GM04504 (cell line): ENCODE data around the gene GABBR2.
A peak's percentile ranks its signal among the peaks of the same experiment; 100 is the strongest.

ENCODE experiments used
- DNase-seq: peaks from one replicate; pipeline ENCODE4 v3.0.0-alpha.2; 2012; ENCODE audit warnings: low read depth

Gene GABBR2

DNA sequence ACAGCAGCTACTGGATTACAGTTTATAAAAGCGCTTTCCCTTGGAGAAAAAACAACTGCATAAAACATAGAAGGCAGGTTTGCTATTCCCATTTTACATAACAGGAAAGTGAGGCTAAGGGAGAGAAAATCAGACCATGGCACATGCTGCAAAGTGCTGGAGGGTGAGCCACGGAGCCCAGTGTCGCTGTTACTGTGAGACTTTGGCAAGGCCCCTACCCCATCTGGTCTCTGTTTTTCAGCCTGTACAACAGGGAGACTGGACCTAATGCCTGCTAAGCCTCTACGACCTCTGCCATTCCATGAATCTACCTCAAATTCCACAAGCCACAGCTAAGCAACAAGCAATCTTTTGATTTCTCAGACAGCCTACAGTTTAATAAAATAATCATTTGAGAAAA, 139.2 kb downstream of the GABBR2 start:
- DNase-seq, result no peak

DNA sequence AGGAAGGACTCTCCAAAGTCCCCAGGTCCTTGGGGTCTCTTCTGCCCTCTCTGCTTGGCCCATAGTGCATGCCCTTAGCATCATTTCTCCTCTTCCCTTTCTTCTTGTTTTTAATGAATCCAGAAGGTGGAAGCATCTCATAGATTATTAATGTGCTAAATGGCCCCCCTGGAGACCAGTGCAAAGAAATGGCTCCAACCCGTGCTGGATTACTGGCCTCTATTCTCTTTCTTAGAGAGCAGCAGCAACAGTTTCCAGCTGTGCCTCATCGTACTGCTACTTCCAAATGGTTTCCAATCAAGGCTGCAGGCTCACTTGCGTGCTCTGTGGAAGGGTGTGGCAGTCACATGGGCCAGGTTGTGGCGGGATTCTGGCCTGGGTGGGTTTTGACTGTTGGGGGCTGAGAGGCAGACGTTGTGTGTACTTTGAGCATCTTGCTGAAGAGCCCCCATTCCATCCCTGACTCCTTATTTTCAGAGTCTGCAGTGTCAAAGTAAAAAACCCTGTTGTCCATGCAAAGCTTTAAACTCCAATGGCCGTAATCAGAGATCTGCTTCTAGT, 139.7 kb downstream of the GABBR2 start:
- DNase-seq, result no peak

GRCh38 chr9:98568234-98568908, 140.4 kb downstream of the GABBR2 start:
- DNase-seq, result no peak

- DNase-seq, result no peak
Measured at GRCh38 chr9:98567540-98568233, 141.0 kb downstream of the GABBR2 start.

DNA sequence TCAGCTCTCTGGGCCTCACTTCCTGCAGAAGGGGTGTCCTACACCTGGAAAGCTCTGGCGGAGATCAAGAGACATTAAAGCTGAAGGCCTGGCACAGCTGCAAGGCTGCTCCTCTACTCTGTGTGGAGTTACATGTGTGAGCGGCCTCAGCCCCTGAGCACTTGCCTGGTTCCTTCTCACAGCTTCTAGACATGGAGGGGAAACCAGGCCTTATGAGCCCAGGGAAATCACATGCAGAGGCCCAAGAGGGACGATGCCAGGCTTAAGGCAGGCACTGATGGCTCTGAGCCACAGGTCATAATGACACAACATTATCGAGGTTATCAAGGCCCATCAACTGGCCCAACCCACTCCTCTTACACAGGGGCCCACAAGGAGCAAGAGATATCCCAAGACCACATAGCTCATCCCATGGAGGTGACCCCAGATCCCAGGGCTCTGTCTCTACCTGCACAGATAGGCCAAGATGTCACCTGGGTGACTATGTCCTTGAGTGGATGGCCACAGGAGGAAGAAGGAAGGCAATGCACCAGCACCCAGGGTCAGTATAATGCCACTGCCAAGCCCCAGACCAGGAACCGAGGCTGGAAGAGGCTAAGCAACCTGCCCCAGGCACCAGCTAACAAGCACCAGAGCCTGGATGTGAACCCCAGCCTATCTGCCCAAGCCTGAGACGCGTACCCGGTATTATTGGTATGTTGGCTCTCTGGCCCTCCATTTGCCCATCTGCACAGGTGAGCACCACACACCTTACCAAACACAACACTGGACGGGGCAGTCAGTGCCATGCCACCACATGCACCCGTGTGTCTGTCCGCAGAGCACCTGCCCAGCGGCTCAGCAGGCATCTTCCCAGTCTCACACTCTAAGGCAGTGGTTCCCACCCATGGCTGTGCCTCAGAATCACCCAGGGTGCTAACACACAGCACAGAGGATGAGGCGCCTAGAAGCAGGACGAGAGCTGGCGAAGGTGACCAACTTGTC, 143.3 kb downstream of the GABBR2 start:
- DNase-seq, result no peak

GRCh38 chr9:98564714-98565113, 144.0 kb downstream of the GABBR2 start:
- DNase-seq, result no peak

DNA sequence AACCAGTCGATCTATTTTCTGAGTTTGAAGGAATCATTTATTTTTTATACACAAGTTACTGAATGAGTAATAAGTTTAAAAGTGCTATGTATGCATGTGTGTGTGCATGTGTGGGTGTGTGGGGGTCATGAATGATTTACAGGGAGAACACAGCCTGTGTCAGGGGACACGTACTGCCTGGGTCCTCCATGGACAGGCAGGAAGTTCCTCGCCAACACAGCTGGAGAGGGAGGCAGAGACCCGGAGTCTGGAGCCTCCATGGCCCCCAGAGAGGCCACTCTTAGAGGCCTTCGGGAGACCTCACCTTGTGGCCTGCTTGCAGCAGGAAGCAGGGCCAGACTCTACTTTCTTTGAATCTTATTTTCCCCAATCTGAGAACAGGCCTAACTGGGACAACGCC, 144.7 kb downstream of the GABBR2 start:
- DNase-seq, result no peak

GRCh38 chr9:98563212-98563907, 145.4 kb downstream of the GABBR2 start:
- no peak for DNase-seq

- no peak for DNase-seq
Measured at GRCh38 chr9:98559561-98559960, 149.2 kb downstream of the GABBR2 start.

GRCh38 chr9:98558575-98558974, 150.2 kb downstream of the GABBR2 start:
- no peak for DNase-seq

DNA sequence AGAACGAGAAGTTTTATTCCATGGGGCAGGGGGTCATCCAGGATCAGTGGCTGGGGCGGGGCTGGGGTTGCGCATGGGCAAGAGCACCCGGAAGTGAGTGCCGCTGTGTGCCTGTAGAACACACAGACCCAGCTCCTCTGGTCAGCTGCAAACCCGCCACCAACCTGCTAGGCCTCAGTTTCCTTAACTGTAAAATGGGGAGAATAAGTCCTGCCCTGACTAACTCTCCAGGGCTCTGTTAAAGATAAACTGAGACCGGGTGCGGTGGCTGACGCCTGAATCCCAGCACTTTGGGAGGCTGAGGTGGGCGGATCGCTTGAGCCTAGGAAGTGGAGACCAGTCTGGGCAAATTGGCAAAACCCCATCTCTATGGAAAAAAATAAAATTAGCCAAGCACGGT, 152.2 kb downstream of the GABBR2 start:
- no peak for DNase-seq

DNA sequence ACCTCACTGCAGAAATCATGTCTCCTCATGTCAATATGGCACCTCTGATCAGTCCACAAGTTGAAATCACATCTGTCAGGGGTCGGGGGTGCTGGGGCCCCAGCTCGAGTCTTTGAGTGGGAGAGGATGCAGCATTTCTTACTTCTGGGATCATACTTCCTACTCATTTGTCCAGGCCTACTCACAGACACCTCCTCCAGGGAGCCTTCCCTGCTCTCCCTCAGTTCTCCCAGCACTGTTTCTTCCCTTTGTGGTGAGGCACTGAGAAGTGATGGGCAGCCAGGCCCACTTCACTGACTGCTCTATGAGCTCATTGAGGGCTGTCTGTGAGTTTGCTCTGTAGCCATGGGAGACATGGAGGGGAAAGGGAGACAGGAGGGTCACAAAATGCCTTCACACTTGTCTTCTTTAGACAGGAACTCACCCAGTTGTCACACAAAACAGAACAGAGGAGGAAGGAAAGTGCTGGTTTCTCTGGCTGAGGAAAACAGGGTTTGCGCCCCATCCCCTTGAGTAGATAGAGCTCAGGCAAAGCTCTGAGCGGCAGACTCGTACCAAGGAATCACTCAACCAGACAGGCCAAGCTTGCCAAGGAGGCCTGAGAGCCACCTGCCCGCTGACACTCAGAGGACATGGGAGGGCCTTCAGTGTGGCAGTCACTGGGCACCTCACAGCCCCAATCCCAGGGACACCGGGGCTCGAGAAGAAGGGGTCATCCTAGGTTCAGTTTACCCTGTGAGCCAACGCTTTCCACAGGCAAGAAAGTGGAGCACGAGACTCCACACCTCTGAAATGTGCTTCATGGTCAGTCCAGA, 152.9 kb downstream of the GABBR2 start:
- no peak for DNase-seq

DNA sequence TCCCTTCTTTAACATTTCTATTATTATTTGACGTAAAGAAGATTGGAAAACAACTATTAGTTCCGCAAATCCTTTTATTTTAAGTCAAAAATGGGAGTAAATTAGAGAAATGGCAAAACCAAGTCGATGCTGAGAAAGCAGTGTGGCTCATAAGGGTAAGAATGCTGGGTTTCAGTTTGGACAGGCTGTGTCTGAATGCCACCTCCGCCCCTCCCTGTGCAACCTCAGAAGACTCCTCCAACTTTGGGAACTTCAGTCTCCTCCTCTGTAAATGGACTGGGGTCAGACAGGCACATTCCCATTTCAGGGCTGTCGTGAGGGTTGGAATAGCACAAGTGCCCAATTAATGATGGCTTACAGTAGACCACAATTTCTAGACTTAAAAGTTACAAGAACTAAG, 154.0 kb downstream of the GABBR2 start:
- DNase-seq, result no peak

DNA sequence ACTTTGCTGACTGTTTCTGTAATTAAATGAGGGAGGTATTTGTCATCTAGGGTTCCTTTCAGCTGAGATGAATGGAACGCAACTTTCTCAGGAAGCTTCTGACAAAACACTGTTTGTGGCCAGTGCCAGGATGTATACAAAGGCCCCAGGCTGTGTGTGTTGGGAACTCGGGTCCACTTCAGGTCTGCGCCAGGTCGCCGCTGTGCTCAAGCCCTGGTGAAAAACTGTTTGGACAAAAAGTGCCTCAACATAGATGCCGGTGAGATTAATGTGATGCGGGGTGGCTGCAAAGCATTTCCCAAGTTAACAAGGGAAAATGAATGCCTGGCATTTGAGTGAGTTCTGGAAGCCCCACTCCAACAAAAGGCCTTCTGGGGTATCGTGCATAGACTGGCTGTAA, 156.4 kb downstream of the GABBR2 start:
- DNase-seq, result no peak

DNA sequence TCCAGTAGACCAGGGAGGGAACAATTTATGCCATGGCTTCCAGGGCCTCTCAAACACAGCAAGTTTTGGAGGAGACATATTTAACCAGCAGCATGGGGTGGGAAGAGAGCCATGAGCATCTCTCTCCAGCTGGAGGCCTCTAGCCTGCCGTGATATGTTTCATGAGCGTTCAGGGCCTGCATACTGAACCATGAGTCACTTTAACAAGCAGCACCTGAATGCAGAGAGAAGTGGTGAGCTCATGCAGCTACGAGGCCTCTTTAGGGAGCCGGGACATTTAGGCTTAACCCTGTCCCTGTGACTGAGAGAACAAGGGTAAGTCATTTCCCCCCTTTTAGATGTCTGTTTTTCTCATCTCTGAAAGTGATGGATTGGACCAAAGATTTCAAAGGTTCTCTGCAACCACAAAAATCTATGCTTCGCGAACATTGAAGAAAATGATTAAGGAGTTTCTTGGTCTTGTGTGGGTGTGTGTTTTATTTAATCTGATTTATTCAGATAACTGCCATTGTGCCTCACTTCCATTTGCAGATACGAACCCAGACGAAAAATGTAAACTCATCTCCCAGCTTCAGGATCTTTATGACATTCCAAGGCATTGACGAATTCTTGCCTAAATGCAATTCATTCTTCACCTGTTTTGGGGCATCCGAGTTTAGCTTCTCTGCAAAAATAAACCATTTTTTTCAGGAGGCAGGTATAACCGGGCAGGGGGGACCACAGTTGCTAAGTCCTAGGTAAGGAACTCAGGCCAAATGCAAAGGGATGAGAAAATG, 157.0 kb downstream of the GABBR2 start:
- peak; percentile 46 for DNase-seq

DNA sequence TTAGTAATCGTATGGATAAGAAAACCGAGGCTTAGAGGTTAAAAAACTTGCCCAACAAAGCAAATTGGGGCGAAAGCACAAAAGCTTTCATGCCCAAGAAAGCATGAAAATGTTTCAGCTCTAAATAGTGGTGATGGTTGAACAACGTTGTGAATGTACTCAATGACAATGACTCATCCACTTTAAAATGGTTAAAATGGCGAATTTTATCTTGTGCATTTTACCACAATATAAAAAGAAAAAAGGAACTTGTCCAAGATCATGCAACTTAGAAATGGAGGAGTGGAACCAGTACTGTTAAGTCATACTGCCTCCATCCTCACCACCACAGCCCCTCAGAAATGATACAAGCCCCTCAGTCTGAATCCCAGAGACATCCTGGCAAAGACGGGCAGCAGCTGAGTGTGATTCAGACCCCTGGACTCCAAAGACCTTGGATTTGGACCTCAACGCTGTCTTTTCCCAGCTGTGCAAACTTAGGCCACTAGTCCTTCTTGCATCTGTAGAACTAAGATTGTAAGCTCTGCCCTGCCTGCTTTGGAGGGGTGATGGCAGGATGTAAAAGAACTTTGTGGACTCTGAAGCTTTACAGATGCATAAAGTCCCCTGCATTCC, 158.4 kb downstream of the GABBR2 start:
- DNase-seq, result no peak

- DNase-seq, result no peak
Measured at GRCh38 chr9:98549401-98549800, 159.3 kb downstream of the GABBR2 start.

- no peak for DNase-seq
Measured at GRCh38 chr9:98547606-98548005, 161.1 kb downstream of the GABBR2 start.

GRCh38 chr9:98545021-98545420, 163.7 kb downstream of the GABBR2 start:
- no peak for DNase-seq
